PFSK-1 (cell line): Measurements from ENCODE around the gene MTUS2.

ENCODE experiments used
- FOXP2 ChIP-seq: optimal IDR thresholded peaks from 2 replicates; pipeline ENCODE3; 2011; ENCODE audit warnings: borderline replicate concordance, control low read depth, inconsistent platforms; ENCODE audit not compliant: insufficient read depth; ENCODE audit errors: extremely low read length, extremely low read depth
- POLR2AphosphoS5 ChIP-seq: IDR thresholded peaks from 2 replicates; pipeline ENCODE4 v1.6.1; 2012; ENCODE audit warnings: low read depth, mild to moderate bottlenecking, control low read depth, low read length, moderate library complexity
- REST ChIP-seq, 2 experiments: IDR thresholded peaks; 2 replicates each; pipeline versions ENCODE4 v1.6.1 to v1.8.0; 2011 to 2012; ENCODE audit warnings: low read depth in 2 of 2, low read length in 2 of 2, control low read depth in 1 of 2, inconsistent platforms in 1 of 2, mild to moderate bottlenecking in 1 of 2, moderate library complexity in 1 of 2; ENCODE audit not compliant: insufficient read depth in 1 of 2
- SIN3A ChIP-seq: IDR thresholded peaks from 2 replicates; pipeline ENCODE4 v1.6.1; 2012; ENCODE audit warnings: mild to moderate bottlenecking, low read length, moderate library complexity, borderline replicate concordance; ENCODE audit not compliant: insufficient read depth
- TAF1 ChIP-seq: IDR thresholded peaks from 2 replicates; pipeline ENCODE4 v1.6.1; 2012; ENCODE audit warnings: low read length, control low read depth, borderline replicate concordance; ENCODE audit not compliant: insufficient read depth

The MTUS2 gene

DNA sequence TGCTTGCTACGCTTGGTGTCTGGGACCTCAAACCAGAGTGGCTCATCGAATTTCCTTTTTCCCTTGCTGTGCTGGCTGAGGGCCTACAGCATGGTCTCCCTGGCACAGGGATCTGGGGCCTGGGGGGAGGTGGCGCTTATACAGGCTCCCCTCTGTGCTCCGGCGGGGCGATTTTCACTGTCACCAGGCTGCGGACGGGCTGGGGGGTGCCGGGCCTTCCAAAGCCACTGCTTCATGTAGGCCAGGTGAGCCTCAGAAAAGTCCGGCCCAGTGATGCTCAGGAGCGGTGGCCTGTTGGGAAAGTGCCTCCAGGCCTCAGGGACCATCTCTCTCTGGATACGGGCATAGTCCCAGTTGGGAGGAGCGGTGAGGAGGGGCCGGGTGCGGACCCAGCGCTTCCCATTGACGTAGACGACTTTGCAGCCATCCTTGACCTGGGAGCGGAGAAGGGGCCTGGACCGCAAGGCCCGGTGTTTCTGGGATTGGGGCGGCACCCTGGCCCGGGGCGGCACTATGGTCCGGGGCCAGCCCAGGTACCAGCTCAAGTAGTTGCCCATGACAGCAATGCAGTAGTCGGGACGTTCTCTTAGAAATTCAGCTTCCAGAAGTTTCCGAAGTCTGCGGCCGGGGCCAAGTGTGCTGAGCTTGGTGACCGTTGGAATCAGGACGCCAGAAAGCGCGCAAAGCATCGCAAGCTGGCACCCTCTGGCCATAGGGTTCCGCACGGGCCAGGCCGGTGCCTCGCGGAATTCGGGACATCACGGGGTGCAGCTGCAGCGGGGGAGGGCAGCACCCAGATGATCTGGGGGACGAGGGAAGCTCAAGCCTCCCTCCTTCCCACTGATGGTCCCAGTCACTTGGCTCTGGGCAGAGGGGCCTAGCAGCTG lies 519.5 kb downstream of the MTUS2 start:
- TF ChIP-seq FOXP2: no peak

- TF ChIP-seq REST (IDR thresholded peaks at IDR 0.05; ENCODE audit: insufficient read depth in 1 of 2, low read depth in 2 of 2, low read length in 2 of 2): no peak
- no peak for TF ChIP-seq TAF1
- TF ChIP-seq SIN3A: no peak
- TF ChIP-seq POLR2AphosphoS5: no peak
Measured at GRCh38 chr13:29355029-29355428, 534.9 kb downstream of the MTUS2 start.

- TF ChIP-seq REST (IDR thresholded peaks at IDR 0.05; ENCODE audit: insufficient read depth in 1 of 2, low read depth in 2 of 2, low read length in 2 of 2): no peak
- no peak for TF ChIP-seq TAF1
- no peak for TF ChIP-seq FOXP2
- no peak for TF ChIP-seq SIN3A
- no peak for TF ChIP-seq POLR2AphosphoS5
Measured at GRCh38 chr13:29359181-29359580, 539.0 kb downstream of the MTUS2 start.

- TF ChIP-seq SIN3A (no peak), TAF1 (no peak), FOXP2 (no peak), POLR2AphosphoS5 (no peak), REST (IDR thresholded peaks at IDR 0.05; ENCODE audit: insufficient read depth in 1 of 2, low read depth in 2 of 2, low read length in 2 of 2) (no peak)
Measured at GRCh38 chr13:29361716-29362115, 541.6 kb downstream of the MTUS2 start.

- no peak for TF ChIP-seq FOXP2
- TF ChIP-seq POLR2AphosphoS5: no peak
- no peak for TF ChIP-seq REST (IDR thresholded peaks at IDR 0.05; ENCODE audit: insufficient read depth in 1 of 2, low read depth in 2 of 2, low read length in 2 of 2)
- no peak for TF ChIP-seq SIN3A
- no peak for TF ChIP-seq TAF1
Measured at GRCh38 chr13:29362849-29363604, 542.9 kb downstream of the MTUS2 start.
